Hematopoietic multipotent progenitor cell treated with erythropoietin and hydrocortisone succinate and interleukin-3 and kit ligand, for 4 days (in vitro differentiated cells): ENCODE results near the gene IL4R.
"Not testable (repeated sequence)": the region's sequence is repeated elsewhere in the genome, so short reads cannot be mapped to it uniquely, and the experiment has no call there.

ENCODE experiments used
- DNase-seq: peaks from one replicate; pipeline ENCODE4 v3.0.0-alpha.2; 2015

Gene IL4R

DNA sequence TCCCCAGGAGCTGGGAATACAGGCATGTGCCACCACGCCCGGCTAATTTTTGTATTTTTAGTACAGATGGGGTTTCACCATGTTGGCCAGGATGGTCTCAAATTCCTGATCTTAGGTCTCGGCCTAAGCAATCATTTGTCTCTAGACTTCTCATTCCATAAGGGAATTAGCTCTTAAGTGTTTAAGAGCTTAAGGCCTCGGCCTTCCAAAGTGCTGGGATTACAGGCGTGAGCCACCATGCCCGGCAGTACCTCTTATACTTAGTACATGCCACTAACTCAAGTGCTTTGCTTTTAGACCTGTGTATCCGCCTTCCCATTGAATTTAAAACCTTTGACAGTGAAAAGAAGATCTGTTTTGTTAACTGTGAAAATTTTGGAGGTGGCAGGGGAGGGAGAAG lies 71.6 kb downstream of the IL4R start:
- DNase-seq: no peak

DNA sequence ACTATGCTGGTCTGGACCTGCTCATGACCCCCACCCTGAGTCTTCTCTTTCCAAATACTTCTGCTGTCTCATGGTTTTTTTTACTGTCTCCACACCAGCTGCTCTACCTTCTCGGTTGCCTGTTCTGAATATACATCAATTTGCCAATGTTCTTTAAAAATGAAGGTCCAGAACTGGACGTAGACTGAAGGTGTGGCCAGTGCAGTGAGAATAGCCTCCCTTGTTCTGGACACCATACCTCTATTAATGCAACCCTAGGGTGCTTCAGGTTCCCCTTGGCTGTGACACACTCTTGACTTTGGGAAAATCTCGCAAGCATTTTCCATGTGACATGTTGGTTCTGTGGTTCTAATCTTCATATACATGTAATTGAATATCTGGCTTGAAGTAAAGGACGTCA lies 72.9 kb downstream of the IL4R start:
- no peak for DNase-seq

DNA sequence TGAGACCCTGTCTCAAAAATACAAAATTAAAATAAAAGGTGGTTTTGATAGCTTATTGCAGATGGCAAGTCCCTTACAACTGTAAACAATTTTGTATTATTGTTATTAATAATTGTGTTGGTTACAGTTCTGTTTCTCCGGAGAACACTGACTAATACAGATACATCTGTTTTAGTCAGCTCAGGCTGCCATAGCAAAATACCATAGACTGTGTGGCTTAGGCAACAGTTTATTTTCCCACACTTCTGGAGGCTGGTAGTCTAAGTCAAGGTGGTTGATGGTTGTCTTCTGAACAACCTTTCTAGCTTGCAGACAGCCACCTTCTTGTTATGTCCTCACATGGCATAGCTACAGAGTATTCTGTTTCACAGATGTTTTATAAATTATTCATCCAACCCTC lies 74.0 kb downstream of the IL4R start:
- DNase-seq: no peak

DNA sequence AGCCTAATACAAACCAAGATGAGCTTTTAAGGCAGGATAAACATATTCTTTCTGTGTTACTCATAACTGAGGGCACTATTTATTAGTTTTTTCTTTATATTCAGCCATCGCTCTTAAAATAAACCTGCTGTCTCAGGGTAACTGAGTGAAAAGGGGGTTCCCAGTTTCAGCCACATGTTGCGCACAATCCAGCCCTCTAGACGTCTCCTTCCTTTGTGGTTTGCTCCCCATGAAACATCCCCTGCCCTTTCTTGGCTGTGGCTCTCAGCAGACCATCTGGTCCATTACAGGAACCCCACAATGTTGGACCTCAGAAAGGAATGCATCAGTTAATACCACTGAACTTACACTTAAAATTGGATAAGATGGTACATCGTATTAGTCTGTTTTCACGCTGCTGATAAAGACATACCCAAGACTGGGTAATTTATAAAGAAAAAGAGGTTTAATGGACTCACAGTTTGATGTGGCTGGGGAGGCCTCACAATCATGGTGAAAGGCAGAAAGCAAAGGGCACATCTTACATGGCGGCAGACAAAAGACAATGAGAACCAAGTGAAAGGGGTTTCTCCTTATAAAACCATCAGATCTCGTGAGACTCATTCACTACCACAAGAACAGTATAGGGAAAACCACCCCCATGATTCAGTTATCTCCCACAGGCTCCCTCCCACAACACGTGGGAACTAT lies 75.6 kb downstream of the IL4R start:
- no peak for DNase-seq

- no peak for DNase-seq
Measured at GRCh38 chr16:27390151-27390550, 76.4 kb downstream of the IL4R start.

- no peak for DNase-seq
Measured at GRCh38 chr16:27392671-27393070, 78.9 kb downstream of the IL4R start.

DNA sequence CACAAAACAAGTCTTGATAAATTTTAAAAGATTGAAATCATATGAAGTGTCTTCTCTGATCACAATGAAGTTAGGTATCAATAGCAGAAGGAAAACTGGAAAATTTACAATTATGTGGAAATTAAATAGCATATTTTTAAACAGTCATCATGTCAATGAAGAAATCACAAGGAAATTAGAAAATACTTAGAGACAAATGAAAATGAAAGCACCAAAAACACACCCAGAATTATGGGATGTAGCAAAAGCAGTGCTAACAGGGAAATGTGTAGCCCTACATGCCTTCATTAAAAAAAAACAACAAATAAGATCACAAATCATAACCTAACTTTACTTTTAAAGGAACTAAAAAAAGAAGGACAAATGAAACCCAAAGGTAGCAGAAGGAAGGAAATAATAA lies 80.7 kb downstream of the IL4R start:
- no peak for DNase-seq

DNA sequence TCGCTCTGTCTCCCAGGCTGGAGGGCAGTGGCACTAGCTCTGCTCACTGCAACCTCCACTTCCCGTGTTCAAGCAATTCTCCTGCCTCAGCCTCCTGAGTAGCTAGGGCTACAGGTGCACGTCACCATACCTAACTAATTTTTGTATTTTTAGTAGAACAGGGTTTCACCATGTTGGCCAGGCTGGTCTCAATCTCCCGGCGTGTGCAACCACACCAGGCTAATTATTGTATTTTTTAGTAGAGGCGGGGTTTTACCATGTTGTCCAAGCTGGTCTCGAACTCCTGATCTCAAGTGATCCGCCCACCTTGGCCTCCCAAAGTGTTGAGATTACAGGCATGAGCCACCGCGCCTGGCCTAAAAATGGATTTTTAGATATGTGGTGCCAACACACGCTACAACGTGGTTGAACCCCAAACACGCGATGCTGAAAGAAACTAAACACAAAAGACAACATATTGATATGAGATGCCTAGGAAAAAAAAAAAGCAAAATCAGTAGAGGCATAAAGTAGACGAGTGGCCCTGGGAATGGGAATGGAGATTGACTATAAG lies 84.6 kb downstream of the IL4R start:
- DNase-seq: not testable (repeated sequence)

DNA sequence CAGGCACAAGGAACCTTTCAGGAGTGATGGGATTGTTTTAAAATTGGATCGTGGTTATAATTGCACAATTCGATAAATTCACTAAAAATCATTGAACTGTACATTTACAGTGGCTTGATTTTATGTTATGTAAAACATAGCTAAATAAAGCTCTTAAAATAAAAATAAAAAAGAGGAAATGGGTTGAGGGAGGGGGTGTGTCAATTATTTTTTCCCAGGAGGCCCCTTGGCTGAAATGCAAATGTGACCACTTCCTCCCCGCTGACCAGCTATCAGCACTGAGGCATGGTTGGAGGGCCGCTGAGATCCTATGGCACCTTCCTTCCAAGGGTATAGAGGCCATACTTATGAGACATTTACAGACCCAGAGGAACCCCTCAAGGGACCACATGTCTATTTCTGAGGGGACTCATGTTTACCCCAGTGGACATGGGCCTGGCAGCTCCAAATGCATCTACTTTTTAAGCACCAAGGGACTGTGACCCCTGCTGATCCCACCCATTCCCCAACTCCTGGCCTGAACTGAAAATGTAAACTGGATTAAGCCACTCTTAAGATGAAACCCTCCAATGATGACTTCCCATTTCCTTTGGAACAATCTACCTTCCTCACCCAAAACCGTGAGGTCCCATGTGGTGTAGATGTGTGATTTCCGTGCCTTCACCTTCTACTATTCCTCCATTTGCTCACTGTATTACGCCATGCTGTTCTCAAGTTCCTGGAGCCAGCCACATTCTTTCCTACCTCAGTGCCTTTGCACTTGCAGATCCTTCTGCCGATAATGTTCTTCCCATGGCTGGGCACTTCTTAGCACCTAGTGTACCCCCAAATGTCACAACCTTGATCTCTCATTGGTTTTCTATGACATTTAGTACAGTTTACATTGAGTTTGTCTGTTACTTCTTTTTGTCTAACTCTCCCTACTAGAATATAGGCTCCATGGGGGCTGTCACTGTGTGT lies 85.4 kb downstream of the IL4R start:
- DNase-seq: peak; percentile 86

DNA sequence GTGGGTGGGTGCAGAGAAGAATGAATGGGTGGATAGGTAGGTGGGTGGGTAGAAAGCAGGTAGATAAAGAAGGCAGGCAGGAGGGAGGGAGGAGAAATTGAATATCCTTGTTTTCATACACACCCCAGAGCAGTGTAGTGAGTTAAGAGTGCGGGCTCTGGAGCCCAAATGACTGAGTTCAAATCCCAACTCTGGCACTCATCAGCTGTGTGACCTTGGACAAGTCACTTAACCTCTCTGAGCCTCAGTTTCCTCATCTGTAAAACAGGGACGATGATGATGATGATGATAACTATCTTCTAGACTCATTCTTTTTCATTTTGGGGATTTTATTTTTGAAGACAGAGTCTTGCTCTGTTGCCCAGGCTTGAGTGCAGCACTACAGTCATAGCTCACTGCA lies 86.2 kb downstream of the IL4R start:
- no peak for DNase-seq

DNA sequence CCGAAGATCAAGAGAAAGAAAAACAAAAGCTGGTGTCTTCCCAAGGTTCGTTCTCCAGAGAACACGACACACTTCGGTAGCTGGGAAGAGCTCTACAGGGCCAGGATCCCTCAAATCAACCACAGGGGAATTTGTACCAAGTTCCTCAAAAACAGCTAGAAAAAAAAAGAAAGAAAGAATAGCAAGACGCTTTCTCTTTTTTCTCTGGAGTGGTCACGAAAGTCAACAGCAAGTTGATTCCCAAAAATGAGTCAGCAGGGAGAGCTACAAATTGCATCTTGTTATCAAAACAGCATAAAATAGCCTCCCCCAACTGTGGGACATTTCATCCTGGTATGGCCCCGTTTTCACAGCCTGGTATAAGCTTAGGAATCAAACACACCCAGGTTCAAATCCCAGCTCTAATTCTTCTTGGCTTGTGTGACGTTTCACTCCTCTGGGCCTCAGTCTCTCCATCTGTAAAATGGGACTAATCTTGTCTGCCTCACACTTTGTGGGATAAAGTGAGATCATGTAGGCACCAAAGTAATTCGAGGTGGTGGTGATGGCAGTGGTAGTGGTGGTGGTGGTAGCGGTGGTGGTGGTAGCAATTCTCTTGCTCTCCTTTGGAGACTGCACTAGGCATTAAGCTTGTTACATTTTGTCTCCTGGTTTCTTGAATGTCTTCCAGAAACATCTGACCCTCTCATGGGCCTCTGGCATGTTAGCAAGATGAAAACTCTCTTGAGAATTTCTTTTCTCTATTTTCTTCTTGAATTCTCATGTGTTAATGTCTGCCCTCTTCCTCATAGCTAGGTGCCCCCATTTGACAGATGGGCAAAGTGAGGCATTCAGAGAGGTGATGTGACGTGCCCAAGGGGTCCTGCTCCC lies 87.2 kb downstream of the IL4R start:
- DNase-seq: peak; percentile 60

- DNase-seq: peak; percentile 85
Measured at GRCh38 chr16:27401768-27402568, 88.2 kb downstream of the IL4R start, which contains the start of gene IL21R. Gene IL21R (plus strand): TSS chr16:27402174. CDS start chr16:27430072, 27,898 bp downstream.

GRCh38 chr16:27402569-27402963 lies 88.8 kb downstream of the IL4R start:
- no peak for DNase-seq

GRCh38 chr16:27402964-27403600 lies 89.3 kb downstream of the IL4R start:
- DNase-seq: no peak

GRCh38 chr16:27403601-27403992 lies 89.8 kb downstream of the IL4R start:
- no peak for DNase-seq

DNA sequence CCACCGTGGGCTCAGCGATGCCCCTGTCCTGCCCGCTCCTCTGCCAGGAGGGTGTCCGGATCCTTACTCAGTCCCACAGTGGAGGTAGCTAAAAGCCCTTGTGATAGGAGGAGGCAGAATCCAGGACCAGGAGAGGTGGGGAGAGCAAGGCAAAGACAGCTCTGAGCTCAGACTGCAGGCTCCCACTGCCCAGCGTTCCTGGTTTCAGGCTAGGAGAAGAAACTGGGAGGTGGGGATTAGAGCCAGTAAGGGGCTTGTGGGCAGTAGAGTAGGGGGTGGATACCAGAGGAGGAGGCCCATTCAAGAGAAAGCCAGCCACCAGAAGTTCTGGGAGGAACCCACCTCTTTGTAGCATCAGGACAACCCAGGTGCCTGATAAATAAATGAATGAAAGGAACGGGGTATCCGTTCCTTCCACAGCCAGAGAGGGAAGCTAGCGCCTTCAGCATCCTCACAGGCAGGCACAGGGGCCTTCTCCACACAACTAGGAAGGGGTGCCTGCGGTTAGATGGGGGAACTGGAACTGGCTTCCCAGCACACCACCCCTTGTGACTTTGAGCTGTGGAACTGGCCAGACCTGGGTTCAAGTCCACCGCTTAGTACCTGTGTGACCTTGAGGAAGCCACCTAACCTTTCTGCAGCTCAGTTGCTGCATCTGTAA lies 90.5 kb downstream of the IL4R start:
- no peak for DNase-seq

DNA sequence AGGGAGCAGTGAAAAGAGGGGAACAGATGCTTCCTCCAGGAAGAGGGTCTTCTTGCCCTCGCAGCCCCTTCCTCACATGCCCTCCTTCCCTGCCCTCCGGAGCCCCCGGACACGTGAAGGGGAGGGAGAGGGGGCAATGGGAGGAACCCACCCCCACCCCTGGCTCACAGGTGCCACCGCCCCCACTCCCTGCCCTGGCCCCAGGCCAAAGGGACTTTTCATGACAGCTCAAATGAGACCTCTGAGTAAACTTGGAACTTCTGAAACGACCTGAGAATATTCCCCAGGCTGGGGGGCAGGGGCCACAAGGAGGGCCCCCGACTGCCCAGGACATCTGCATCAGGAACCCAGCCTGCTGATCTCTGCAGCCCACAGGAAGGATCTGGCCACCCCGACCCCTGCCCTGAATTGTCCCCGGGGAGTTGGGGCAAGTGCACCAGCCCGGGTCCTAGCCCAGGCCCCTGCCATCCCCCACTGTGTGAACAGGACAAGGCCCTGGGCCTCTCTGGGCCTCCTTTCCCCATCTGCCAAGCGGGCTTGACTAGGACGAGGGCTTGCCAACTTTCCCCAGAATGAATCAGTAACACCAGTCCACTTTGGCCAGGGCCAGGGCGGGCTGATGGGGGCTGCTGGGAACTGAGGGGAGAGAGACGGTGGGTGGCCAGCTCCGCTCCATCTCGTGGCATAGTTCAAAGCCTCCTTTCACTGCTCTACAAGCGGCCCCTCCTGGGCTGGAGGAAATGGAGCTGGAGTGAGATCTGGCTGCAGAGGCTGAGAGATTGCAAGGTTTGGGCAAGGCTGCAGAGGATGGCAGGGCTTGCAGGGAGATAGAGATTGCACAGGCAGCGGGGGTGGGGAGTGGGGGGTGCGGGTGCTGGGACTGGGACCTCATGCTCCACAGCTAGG lies 92.0 kb downstream of the IL4R start:
- DNase-seq: peak; percentile 38

- DNase-seq: no peak
Measured at GRCh38 chr16:27406511-27407128, 92.8 kb downstream of the IL4R start.

GRCh38 chr16:27407133-27407532 lies 93.4 kb downstream of the IL4R start:
- no peak for DNase-seq
